ENCODE data around the gene DIP2B. TPM values are rescaled to one million over a fixed set of nuclear protein-coding genes. Genes with fewer than 3 reads are reported as not detected.

DIP2B gene
- total RNA-seq, 1 experiment from 2014 or later = 26.1 TPM

DNA sequence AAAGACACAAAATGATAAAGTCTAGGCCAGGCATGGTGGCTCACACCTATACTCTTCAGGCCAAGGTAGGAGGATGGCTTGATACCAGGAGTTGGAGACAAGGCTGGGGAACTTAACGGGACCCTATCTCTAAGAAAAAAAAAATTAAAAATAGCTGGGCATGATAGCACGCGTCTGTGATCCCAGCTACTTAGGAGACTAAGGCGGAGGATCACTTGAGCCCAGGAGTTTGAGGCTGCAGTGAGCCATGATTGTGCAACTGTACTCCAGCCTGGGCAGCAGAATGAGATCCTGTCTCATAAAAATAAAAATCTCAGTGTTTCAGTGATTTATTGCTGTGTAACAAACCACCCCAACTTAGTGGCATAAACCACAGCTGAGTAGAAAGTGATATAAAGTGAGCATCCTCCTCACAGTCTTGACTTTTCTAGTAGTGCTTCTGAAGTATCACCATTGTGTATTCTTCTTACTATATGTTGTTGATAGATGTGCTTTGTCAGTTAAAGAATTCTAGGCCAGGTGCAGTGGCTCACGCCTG, 248.5 kb downstream of the DIP2B start:
- Mint-ChIP-seq H3K27me3 (ENCODE audit: low read depth) (no peaks in the 10 kb centered on the region), H3K4me1 (peaks cover 5% of the 10 kb centered on the region), H3K4me3 (no peak overlapping the region), H3K27ac (peak overlapping the region; percentile 51; the same call in 1 of the 2 replicates), H3K9me3 (peaks cover 3% of the 10 kb centered on the region; the same call in 1 of the 2 replicates), H3K36me3 (0 out of 2 replicates have a peak, but pooled peaks cover 2% of the 10 kb centered on the region)
- TF ChIP-seq, protein P1, sequence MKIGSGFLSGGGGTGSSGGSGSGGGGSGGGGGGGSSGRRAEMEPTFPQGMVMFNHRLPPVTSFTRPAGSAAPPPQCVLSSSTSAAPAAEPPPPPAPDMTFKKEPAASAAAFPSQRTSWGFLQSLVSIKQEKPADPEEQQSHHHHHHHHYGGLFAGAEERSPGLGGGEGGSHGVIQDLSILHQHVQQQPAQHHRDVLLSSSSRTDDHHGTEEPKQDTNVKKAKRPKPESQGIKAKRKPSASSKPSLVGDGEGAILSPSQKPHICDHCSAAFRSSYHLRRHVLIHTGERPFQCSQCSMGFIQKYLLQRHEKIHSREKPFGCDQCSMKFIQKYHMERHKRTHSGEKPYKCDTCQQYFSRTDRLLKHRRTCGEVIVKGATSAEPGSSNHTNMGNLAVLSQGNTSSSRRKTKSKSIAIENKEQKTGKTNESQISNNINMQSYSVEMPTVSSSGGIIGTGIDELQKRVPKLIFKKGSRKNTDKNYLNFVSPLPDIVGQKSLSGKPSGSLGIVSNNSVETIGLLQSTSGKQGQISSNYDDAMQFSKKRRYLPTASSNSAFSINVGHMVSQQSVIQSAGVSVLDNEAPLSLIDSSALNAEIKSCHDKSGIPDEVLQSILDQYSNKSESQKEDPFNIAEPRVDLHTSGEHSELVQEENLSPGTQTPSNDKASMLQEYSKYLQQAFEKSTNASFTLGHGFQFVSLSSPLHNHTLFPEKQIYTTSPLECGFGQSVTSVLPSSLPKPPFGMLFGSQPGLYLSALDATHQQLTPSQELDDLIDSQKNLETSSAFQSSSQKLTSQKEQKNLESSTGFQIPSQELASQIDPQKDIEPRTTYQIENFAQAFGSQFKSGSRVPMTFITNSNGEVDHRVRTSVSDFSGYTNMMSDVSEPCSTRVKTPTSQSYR (CRISPR knock-in tag; IDR thresholded peaks at IDR 0.05) = no peak
- TF ChIP-seq, protein P2, sequence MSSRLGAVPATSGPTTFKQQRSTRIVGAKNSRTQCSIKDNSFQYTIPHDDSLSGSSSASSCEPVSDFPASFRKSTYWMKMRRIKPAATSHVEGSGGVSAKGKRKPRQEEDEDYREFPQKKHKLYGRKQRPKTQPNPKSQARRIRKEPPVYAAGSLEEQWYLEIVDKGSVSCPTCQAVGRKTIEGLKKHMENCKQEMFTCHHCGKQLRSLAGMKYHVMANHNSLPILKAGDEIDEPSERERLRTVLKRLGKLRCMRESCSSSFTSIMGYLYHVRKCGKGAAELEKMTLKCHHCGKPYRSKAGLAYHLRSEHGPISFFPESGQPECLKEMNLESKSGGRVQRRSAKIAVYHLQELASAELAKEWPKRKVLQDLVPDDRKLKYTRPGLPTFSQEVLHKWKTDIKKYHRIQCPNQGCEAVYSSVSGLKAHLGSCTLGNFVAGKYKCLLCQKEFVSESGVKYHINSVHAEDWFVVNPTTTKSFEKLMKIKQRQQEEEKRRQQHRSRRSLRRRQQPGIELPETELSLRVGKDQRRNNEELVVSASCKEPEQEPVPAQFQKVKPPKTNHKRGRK (CRISPR knock-in tag; IDR thresholded peaks at IDR 0.05; ENCODE audit: borderline replicate concordance) = no peak
- TF ChIP-seq PRRX2 (CRISPR knock-in tag; IDR thresholded peaks at IDR 0.05) = no peak
- TF ChIP-seq NR1H2 (CRISPR knock-in tag; IDR thresholded peaks at IDR 0.05) = no peak
- TF ChIP-seq NFATC4 (CRISPR knock-in tag; IDR thresholded peaks at IDR 0.05) = no peak
- no peak for TF ChIP-seq FOXK1 (CRISPR knock-in tag; IDR thresholded peaks at IDR 0.05)
- TF ChIP-seq HMGA2 (CRISPR knock-in tag; IDR thresholded peaks at IDR 0.05) = no peak
- TF ChIP-seq ZNF423 (CRISPR knock-in tag; IDR thresholded peaks at IDR 0.05) = no peak
- no peak for TF ChIP-seq GABPB1 (CRISPR knock-in tag; IDR thresholded peaks at IDR 0.05)
- TF ChIP-seq, protein P3, sequence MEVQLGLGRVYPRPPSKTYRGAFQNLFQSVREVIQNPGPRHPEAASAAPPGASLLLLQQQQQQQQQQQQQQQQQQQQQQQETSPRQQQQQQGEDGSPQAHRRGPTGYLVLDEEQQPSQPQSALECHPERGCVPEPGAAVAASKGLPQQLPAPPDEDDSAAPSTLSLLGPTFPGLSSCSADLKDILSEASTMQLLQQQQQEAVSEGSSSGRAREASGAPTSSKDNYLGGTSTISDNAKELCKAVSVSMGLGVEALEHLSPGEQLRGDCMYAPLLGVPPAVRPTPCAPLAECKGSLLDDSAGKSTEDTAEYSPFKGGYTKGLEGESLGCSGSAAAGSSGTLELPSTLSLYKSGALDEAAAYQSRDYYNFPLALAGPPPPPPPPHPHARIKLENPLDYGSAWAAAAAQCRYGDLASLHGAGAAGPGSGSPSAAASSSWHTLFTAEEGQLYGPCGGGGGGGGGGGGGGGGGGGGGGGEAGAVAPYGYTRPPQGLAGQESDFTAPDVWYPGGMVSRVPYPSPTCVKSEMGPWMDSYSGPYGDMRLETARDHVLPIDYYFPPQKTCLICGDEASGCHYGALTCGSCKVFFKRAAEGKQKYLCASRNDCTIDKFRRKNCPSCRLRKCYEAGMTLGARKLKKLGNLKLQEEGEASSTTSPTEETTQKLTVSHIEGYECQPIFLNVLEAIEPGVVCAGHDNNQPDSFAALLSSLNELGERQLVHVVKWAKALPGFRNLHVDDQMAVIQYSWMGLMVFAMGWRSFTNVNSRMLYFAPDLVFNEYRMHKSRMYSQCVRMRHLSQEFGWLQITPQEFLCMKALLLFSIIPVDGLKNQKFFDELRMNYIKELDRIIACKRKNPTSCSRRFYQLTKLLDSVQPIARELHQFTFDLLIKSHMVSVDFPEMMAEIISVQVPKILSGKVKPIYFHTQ (CRISPR knock-in tag; IDR thresholded peaks at IDR 0.05) = no peak
- TF ChIP-seq SOX15 (CRISPR knock-in tag; IDR thresholded peaks at IDR 0.05) = no peak
- no peak for TF ChIP-seq KAT7 (CRISPR knock-in tag; IDR thresholded peaks at IDR 0.05; ENCODE audit: borderline replicate concordance)
- no peak for TF ChIP-seq SP1 (CRISPR knock-in tag; conservative IDR thresholded peaks at IDR 0.05)
- TF ChIP-seq ZNF317 (CRISPR knock-in tag; IDR thresholded peaks at IDR 0.05; ENCODE audit: borderline replicate concordance, low read depth) = no peak
- DNase-seq (ENCODE audit: low spot score) (no peak), ATAC-seq (no peak)
- POLR2A ChIA-PET = no interaction called here
- CTCF ChIA-PET = interaction anchor here (2.3 kb wide), 1 partner anchor 12 kb away, joined by 5 read pairs; no protein-coding TSS in a partner anchor

DNA sequence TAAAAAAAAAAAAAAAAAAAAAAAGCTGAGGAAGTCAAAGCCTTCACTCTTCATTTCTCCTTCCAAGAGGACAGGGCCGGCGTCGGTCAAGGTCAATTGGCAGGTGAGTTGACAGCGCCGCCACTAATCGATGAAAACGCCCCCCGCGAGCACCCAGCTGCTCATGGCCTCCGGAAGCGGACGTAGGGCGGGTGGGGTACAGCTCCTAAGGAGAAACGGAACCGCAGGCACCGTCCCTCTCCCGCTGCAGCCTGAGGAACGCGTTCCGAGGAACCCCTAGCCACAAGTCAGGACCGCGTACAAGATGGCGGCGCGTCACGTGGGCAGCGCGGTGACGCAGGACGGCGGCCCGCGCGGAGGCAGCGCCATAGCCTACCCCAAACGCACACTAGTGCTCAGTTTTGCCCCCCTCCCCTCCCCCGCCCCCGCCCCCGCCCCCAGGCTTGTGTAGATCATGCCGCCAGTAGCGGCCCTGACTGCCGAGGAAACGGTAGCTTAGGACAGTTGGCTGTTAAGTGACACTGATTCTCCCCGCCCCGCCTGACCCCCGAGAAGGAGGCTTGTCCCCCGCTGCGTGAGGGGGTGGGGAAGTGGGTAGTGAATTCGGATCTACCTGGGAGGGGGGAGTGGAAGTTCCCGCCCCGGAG, 259.0 kb downstream of the DIP2B start, which contains the start of gene ATF1:
Gene ATF1 (plus strand): TSS at position 463 of the 647 bp plus-strand sequence. CDS start 16,045 bp downstream, outside the sequence.
- H3K36me3 Mint-ChIP-seq = peaks cover 1% of the 10 kb centered on the region
- peak; percentile 89 for DNase-seq (ENCODE audit: low spot score)
- no peaks in the 10 kb centered on the region for H3K27me3 Mint-ChIP-seq (ENCODE audit: low read depth)
- H3K4me3 Mint-ChIP-seq = peak within 1 kb of the TSS; percentile 91
- ChIA-PET POLR2A (interaction anchor here (0.7 to 1.5 kb wide), 8 partner anchors 24 to 507 kb away, joined by 3 to 9 read pairs (median 4); partner anchors contain the start of gene SLC11A2), CTCF (interaction anchor here (0.6 to 3.2 kb wide), 9 partner anchors 13 to 808 kb away, joined by 3 to 43 read pairs (median 6); partner anchors contain the start of genes DIP2B and SLC11A2)
- H3K27ac Mint-ChIP-seq = peak within 1 kb of the TSS; percentile 97
- H3K9me3 Mint-ChIP-seq = peaks cover under 1% of the 10 kb centered on the region
- peak; percentile 86 for ATAC-seq
- peaks cover 31% of the 10 kb centered on the region for H3K4me1 Mint-ChIP-seq
- TF ChIP-seq, protein P4, sequence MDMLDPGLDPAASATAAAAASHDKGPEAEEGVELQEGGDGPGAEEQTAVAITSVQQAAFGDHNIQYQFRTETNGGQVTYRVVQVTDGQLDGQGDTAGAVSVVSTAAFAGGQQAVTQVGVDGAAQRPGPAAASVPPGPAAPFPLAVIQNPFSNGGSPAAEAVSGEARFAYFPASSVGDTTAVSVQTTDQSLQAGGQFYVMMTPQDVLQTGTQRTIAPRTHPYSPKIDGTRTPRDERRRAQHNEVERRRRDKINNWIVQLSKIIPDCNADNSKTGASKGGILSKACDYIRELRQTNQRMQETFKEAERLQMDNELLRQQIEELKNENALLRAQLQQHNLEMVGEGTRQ (CRISPR knock-in tag; IDR thresholded peaks at IDR 0.05) = peak; percentile 96
- TF ChIP-seq MYBL2 (CRISPR knock-in tag; IDR thresholded peaks at IDR 0.05) (0 out of 2 replicates have a peak, but pooled peaks have one; percentile 21), TP53 (CRISPR knock-in tag; IDR thresholded peaks at IDR 0.05) (no peak), SP1 (CRISPR knock-in tag; conservative IDR thresholded peaks at IDR 0.05) (peak; percentile 57), FOXK1 (CRISPR knock-in tag; IDR thresholded peaks at IDR 0.05) (peak; percentile 78), ESRRA (CRISPR knock-in tag; IDR thresholded peaks at IDR 0.05; ENCODE audit: borderline replicate concordance) (peak; percentile 98), HMGA2 (CRISPR knock-in tag; IDR thresholded peaks at IDR 0.05) (0 out of 2 replicates have a peak, but pooled peaks have one; percentile 6), SOX15 (CRISPR knock-in tag; IDR thresholded peaks at IDR 0.05) (no peak), GABPB1 (CRISPR knock-in tag; IDR thresholded peaks at IDR 0.05) (0 out of 2 replicates have a peak, but pooled peaks have one; percentile 33), ETV6 (CRISPR knock-in tag; IDR thresholded peaks at IDR 0.05) (peak; percentile 84), ELF4 (CRISPR knock-in tag; IDR thresholded peaks at IDR 0.05; ENCODE audit: low read depth) (no peak), ZNF263 (CRISPR knock-in tag; IDR thresholded peaks at IDR 0.05; ENCODE audit: low read depth) (no peak), FOXP1 (CRISPR knock-in tag; IDR thresholded peaks at IDR 0.05; ENCODE audit: borderline replicate concordance) (peak; percentile 74; the same call in 1 of the 2 replicates), NFE2L1 (CRISPR knock-in tag; IDR thresholded peaks at IDR 0.05) (peak; percentile 69; the same call in 1 of the 2 replicates), CREM (CRISPR knock-in tag; IDR thresholded peaks at IDR 0.05) (peak; percentile 51; the same call in 1 of the 2 replicates)
- TF ChIP-seq, protein P5, sequence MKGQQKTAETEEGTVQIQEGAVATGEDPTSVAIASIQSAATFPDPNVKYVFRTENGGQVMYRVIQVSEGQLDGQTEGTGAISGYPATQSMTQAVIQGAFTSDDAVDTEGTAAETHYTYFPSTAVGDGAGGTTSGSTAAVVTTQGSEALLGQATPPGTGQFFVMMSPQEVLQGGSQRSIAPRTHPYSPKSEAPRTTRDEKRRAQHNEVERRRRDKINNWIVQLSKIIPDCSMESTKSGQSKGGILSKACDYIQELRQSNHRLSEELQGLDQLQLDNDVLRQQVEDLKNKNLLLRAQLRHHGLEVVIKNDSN (CRISPR knock-in tag; IDR thresholded peaks at IDR 0.05) = peak; percentile 97
